Mesenteric fat pad (tissue), 1 donor: ENCODE measurements around the gene HACD1. TPM values are rescaled to one million over a fixed set of nuclear protein-coding genes. Genes with fewer than 3 reads are reported as not detected.
"Not testable (repeated sequence)": the region's sequence is repeated elsewhere in the genome, so short reads cannot be mapped to it uniquely, and the experiment has no call there.

Experiments
- DNase-seq: peaks from one replicate; pipeline ENCODE4 v3.0.0-alpha.2; 2020; ENCODE audit warnings: low spot score
- total RNA-seq: library from RNA; stranded (reverse); fragmentation: NEBNext Ultra II Directional; extraction: Animal tissue kit (Norgen Biotek cat#: 25700); gene quantifications from one replicate; pipeline ENCODE4 v1.2.1, GENCODE V29; 2021
- donor health status: DM: yes; HTN: yes; CAD: no.

Gene HACD1
- total RNA-seq, 1 donor from 2014 or later, result 18.0 TPM

DNA sequence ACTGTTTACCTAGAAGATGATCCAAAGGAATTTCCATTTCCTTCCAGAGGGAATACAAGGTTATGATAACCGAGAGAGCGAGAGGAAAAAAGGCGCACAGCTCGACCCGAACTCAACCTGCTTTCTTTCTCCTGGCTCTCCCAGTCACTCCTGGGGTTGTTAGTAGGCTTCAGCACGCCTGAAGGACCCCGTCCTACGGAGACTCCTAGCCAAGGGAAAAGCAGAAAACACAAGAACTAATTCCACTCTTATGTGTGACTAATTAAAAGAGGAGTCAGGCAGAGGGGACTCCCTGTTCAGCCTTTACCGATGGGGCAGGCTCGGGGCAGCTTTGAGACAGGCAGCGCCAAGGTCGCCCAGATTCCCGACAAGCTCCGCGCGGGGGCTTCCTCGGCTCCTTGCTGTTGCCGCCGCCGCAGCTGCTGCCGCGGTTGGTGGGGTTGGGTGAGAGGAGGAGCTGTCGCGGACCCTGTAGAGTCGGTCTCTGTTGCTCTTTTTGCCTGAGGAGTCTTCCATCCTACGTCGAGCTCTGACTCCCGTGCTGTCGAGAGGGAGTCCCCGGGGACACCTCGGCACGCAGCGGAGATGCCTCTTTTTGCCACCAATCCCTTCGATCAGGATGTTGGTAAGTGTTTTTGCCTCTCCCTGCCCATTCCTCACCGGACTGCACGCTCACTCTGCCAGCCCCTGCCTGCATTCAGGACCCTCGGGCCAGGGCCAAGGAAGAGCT, 26.7 kb upstream of the HACD1 start, which contains the start of gene STAM:
TSS of gene STAM (plus strand) at position 397 of the 730 bp plus-strand sequence. CDS start at position 586, 189 bp downstream.
- peak; percentile 96 for DNase-seq

DNA sequence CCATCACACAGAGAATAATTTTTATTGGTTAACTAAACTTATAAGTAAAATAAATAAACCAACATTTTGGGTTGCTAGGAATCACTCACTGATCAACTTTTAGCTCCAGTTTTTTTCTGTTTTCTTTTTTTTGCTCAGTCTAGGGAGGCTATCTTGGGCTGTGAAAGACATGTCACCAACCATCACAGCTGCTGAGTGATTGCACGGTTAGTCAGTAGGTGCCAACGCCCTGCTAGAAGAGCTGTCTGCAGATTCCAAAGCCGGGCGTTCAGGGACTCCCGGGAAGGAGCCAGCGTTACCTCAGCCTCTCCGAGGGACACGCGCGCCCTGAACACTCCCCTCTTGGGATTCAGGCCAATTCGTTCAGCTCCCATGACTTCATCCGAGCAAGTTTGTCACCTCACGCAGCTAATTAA, 26.2 kb upstream of the HACD1 start:
- DNase-seq, result no peak

DNA sequence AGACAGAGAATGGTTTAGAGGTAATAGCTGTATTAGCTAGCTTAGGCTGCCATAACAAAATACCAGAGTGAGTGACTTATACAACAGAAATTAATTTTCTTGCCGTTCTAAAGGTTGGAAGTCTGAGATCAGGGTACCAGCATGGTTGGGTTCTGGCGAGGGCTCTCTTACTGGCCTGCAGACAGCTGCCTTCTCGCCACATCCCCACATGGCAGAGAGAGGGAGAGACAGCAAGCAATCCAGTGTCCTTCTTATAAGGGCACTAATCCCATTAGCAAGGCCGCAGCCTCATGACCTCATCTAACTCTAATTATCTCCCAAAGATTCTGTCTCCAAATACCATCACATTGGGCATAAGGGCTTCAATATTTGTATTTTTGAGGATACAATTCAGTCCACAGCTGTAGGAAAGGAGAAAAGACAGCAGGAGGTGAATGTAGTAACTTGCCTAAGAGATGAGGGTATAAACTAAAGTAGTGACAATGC, 23.2 kb upstream of the HACD1 start:
- no peak for DNase-seq

DNA sequence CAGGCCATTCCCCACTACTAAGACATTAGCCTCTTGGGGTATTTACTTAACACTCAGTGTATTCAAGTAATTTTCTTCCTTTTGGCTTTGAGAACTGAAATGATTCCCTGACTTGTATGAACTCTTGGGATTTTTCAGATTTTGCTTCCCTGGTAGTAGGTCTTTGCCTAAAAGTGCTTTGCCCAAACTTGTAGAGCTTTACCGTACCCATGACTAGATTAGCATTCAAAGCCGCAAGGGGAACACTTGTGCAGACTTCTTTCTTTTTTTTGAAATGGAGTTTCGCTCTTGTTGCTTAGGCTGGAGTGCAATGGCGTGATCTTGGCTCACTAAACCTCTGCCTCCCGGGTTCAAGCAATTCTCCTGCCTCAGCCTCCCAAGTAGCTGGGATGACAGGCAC, 20.7 kb upstream of the HACD1 start:
- DNase-seq, result no peak

DNA sequence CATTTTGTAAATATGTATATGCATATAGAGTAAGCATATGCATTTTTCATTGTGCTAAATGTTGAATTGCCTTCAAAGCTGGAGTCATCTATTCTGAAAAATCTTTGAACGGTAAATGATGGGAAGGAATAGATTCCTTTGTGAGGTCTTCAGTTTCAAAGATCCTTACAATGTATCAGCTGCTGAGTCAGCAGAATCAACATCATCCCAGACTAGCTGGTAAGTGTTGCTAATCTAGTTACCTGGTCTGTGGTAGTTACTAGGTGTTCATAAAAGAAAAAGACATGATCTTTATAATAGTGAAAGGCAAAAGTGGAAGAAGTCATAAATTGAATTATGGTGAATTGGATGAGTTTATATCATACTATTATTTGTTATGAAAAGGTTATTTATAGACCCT, 16.2 kb upstream of the HACD1 start:
- DNase-seq, result no peak

DNA sequence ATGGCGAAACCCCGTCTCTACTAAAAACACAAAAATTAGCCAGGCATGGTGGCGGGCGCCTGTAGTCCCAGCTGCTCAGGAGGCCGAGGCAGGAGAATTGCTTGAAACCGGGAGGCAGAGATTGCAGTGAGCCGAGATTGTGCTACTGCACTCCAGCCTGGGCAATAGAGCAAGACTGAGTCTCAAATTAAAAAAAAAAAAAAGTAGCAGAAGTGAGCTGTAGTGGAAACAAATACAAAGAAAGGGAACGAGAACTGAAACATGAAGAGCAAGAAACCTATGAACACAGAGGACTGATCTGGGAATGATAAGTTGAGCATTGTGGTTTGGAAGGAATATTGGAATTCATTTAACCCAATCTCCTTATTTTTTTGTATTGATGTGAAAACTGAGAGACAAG, 15.4 kb upstream of the HACD1 start:
- DNase-seq, result not testable (repeated sequence)

DNA sequence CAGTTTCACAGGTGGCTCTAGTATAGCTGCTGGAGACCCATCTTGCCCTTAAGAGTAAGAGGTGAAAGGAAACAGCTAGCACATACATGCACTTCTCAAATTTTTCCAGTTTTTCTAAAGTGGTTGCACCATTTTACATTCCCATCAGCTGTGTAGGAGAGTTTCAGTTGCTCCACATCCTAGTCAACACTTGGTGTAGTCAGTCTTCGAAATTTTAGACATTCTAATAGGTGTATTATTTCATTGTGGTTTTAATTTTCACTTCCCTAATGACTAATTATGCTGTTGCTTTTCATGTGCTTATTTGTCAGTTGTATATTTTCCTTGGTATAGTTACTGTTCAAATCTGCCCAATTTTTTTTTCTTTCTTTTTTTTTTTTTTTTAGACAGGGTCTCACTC, 9.5 kb upstream of the HACD1 start:
- DNase-seq, result no peak

DNA sequence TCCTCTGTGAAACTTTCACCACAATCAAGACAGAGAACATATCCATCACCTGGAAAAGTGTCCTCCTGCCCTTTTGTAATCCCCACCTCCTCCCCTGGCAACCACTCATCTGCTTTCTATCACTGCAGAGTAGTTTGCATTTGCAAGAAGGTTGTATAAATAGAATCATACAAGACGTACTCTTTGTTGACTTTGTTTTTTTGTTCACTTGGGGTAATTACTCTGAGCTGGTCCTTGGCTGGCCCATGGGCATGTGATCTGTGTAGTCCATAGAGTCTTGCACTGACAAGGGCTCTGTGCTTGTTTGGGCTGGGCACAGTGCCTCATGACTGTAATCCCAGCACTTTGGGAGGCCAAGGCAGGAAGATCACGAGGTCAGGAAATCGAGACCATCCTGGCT, 7.8 kb upstream of the HACD1 start:
- DNase-seq, result no peak

DNA sequence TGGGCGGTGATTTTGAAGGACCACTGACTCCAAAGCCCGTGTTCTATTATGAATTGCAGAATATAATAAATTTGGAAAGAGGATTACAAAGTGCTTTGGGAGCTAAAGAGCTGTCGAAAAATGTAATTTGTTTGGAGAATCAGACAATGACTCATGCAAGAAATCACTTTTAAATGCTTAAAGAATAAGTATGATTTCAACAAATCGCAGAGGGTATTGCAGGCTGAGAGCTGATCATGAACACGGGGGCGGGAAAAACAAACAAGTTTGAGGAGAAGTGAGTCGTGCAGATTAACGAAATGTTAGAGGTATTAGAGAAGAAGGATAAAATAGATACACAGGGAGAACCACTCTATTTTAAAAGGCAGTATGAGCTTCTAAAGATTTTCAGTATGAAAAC, 4.9 kb upstream of the HACD1 start:
- DNase-seq, result no peak

DNA sequence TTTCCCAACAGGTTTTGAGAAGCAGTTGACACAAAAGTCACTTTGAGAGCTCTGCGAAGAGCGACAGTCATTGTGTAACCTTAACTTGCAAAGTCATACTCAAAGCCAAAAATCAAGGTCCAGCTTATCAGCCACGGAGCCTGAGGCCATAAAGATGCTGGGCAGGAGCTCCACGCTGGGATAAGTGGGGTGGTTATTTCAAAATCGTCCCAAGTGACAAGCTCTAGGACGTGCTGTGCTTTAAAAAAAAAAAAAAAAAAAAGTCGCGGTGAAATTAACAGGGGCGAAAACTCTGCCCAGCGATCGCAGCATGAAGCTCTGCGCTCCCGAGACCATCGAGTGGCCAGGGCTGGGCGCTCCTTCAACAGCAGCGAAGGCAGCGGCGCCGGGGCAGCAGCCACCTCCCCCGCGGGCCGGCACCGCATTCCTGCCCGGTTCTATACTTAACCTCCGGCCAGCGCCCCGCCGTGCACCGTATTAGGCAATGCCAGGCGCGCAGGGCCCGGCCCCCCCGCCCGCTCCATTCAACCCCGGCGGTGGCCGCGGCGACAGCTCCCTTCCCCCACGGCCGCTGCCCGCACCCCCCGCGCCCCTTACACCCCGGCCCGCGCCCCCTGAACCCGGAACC, 657 bp downstream of the HACD1 start:
- DNase-seq, result peak; percentile 92

DNA sequence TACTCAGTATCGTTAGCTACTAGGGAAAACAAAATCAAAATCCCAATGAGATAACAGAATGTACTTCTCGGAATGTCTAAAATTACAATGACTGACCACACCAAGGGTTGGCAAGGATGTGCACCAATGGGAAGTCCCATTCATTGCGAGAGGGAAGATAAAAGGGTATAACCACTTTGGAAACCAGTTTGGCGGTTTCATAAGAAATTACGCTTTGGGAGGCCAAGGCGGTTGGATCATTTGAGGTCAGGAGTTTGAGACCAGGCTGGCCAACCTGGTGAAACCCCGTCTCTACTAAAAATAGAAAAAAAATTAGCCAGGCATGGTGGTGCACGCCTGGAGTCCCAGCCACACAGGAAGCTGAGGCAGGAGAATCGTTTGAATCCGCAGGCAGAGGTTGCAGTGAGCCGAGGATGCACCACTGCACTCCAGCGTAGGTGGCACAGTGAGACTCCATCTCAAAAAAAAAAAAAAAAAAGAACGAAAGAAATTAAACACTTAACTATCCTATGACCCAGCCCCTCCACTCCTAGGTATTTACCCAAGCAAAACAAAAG, 7.6 kb downstream of the HACD1 start:
- no peak for DNase-seq

DNA sequence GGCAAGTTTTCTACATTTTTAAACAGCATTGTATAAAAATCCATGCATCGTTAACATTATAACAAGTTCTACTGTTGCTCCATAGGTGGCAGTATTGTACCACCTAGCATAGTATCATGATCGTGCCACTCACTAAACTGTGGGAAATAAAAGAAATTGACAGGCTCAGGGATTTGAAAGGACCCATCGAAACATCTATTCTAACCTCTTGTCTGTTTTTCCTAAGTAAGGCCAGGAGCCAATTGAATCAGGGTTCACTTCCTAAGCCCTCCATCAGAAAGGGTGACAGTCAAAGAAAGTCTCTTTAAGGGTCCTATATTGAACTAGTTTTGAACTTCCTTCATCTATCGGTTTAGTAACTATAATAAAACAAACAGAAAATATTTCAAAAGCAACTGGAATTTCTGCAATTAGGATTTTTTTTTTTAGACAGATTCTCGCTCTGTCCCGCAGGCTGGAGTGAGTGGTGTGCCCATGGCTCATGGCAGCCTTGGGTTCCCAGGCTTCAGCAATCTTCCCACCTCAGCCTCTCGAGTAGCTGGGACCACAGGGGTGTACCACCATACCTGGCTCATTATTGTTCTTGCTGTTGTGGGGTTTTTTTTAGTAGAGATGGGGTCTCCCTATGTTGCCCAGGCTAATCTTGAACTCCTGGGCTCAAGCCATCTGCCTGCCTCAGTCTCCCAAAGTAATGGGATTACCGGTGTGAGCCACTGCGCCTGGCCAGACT, 9.4 kb downstream of the HACD1 start:
- DNase-seq, result no peak

DNA sequence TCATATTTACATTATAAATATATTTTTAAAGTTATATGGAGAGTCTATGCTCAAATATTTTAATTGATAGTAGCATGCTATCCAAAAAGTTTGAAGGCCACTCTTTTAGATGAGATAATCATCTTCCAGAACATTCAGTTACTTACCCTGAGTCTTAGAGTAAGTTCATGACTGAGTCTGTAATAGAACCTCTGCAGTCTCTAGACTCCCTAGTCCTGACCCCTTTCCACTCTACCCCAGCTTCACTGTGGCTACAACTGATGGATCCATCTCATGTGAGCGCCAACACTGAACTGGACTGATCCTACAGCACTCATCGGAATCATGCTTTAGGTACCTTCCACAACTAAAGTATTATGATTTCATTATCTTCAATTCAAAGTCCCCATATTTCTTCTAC, 10.1 kb downstream of the HACD1 start:
- no peak for DNase-seq

DNA sequence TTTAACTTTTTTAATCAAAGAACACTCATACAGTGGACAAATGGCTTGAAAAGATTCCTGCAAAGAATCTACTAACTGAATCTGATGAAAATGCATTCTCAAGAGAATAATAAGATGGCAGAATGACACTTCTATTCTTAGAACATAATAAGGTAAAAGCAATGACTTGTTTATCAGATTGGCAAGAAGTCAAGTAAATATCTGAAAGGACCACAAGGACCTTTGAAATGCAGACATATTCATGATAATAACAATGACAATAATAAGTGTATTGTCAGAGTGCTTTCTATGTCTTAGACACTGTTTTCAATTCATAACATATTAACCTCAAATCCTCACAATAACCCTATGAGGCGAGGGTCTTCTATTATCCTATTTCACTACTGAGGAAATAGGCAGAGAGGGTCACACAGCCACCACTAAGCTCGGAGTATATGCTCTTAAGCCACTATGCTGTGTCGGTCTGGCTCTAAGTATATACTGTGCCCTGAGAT, 10.6 kb downstream of the HACD1 start:
- no peak for DNase-seq

DNA sequence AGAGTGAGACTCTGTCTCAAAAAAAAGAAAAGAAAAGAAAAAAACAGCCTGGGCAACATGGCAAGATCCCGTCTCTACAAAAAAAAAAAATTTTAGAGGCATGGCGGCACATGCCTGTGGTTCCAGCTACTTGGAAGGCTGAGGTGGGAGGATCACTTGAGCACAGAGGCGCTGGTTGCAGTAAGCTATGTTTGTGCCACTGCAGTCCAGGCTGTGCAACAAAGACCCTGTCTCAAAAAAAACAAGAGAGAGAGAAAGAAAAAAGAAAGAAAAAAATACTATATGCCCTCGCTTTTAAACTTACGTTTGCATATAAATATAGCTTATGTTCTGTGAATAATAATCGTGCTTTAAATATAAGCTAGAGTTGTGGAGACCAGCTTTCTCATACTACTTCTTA, 11.2 kb downstream of the HACD1 start:
- no peak for DNase-seq

DNA sequence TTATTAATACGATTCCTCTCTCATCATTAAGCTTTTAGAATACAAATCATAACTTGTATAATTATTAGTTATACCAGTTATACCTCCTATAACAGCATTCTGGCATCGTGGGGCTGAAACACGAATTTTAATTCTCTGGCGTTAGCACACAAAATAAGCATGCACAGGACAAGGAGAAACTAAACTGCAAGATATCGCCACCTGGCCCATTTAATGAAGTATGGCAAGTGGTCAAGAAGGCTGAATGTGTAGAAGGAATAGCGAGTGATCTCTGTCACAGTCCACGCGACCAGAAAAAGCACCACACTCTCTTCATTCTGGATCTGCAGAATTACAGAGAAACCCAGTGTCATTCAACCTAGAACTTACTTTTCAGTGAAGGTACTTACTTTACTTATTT, 18.1 kb downstream of the HACD1 start:
- DNase-seq, result no peak

DNA sequence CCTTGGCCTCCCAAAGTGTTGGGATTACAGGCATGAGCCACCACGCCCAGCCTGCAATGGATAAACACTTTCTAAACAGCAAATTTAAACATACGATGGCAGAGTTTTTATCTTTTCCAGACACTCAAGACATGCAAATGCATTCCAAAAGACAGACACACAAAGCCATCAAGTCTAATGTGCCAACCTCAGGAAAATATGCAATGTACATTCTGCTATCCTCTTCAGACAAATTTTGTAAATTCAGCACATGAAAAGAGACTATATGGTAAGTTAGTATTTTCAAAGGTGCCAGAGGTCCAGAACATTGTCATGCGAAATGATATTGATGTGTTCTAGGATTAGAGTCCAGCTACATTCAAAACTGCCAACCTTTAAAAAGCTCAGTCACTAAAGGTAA, 19.8 kb downstream of the HACD1 start:
- no peak for DNase-seq

DNA sequence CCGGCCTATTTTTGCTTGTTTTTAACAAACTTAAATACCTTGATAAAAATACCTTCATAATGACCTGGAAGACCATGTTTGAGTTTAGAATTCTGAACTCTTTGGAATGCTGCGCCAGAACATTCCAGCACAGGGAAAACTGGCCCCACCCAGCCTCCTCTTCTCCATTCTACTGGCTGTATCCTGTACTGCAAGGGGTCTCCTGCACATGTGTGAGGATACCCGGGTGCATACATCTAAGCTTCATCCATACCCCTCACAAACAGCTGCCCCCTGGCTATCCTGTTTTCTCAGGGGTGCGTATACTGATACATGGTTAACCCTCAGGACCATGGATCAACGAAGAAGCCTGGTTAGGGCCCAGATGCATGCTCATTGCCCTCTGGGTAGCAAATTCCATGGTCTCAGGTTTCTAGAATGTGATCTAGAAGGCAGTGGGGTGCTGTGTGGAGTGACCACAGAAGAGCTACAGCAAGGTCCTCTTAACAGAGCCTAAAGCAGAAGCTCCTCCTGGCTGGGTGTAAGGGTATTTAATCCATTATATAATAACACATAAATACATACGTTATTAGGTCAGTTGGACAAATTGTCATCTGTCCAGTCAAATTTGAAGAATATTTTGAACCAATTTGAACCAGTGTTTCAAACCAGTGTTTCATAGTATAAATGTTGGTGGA, 26.1 kb downstream of the HACD1 start:
- no peak for DNase-seq

DNA sequence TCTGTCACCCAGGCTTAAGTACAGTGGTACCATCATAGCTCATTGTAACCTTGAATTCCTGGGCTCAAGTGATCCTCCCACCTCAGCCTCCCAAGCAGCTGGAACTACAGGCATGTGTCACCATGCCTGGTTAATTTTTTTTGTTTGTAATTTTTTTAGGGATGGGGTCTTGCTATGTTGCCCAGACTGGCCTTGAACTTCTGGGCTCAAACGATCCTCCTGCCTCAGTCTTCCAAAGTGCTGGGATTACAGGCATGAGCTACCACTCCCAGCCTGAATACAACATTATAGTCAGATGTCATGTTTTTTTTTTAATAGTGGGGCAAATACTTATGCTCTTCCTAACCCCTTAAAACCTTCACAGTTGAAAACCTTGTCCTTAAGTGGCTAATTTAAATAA, 27.9 kb downstream of the HACD1 start:
- DNase-seq, result not testable (repeated sequence)

DNA sequence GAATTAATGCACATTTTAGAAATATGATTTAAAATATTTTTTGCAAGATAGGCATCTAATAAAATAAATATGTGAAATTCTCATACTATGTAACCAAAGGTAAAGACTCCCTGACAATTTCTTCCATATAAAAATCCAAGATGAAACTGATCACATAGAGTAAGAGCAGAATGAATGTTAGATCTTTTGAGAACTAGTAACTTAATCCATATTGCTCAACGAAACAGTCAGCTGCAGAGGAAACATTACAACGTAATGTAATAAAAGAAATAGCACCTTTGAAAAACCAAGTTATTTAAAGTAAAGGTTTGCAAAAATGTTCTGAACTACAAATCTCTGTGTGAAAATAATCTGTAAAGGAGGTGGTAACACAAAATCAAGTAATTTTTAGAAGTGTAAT, 28.8 kb downstream of the HACD1 start:
- no peak for DNase-seq

DNA sequence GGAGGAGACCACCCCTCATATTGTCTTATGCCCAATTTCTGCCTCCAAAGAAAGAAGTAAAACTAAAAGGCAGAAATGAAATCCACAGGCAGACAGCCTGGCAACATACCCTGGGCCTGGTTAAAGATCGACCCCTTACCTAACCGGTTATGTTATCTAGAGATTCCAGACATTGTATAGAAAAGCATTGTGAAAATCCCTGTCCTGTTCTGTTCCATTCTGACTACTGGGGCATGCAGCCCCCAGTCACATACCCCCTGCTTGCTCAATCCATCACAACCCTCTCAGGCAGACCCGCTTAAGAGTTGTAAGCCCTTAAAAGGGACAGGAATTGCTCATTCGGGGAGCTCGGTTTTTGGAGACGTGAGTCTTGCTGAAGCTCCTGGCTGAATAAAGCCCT, 29.9 kb downstream of the HACD1 start:
- DNase-seq, result not testable (repeated sequence)
